ENCODE measurements around the gene PLXNA4.

- TF ChIP-seq CTCF (IDR thresholded peaks at IDR 0.05): no peak
- TF ChIP-seq EP300 (IDR thresholded peaks at IDR 0.05): no peak
- no peak for TF ChIP-seq POLR2A (IDR thresholded peaks at IDR 0.05)
- TF ChIP-seq POLR2AphosphoS5 (IDR thresholded peaks at IDR 0.05): no peak
Measured at GRCh38 chr7:132560825-132561529, 15.3 kb downstream of the PLXNA4 start.

Data from gastroesophageal sphincter (tissue), 3 donors.